KOPT-K1 (cell line): ENCODE measurements around the gene SCAPER.
"Not testable (repeated sequence)": the region's sequence is repeated elsewhere in the genome, so short reads cannot be mapped to it uniquely, and the experiment has no call there.

Source experiments
- H3K27ac ChIP-seq: fragments of 200-600 bp; sonication (generic); 2 replicates; pipeline ENCODE4 v1.5.1; 2016; ENCODE audit warnings: antibody characterized with exemption, mild to moderate bottlenecking, low read depth, low read length; ENCODE audit not compliant: poor library complexity, severe bottlenecking
- H3K36me3 ChIP-seq: fragments of 200-600 bp; sonication (generic); 2 replicates; pipeline ENCODE4 v1.5.1; 2017; ENCODE audit warnings: antibody characterized with exemption, mild to moderate bottlenecking, low read length, moderate library complexity; ENCODE audit not compliant: insufficient read depth
- H3K9me3 ChIP-seq: fragments of 200-600 bp; sonication (generic); 2 replicates; pipeline ENCODE4 v1.5.1; 2017; ENCODE audit warnings: antibody characterized with exemption, low read length, mild to moderate bottlenecking; ENCODE audit not compliant: insufficient read depth, poor library complexity, severe bottlenecking

SCAPER gene

GRCh38 chr15:76470691-76471090 lies 434.4 kb downstream of the SCAPER start:
- H3K27ac ChIP-seq = no peak overlapping the region
- H3K36me3 ChIP-seq = peaks cover 25% of the 10 kb centered on the region
- no peaks in the 10 kb centered on the region for H3K9me3 ChIP-seq

- Histone ChIP-seq H3K27ac (no peak overlapping the region), H3K9me3 (no peaks in the 10 kb centered on the region), H3K36me3 (peaks cover 25% of the 10 kb centered on the region)
These were observed 436.4 kb downstream of the SCAPER start for GRCh38 chr15:76468722-76469121.

GRCh38 chr15:76467136-76467535 lies 438.0 kb downstream of the SCAPER start:
- Histone ChIP-seq H3K27ac (no peak overlapping the region), H3K36me3 (peaks cover 25% of the 10 kb centered on the region), H3K9me3 (no peaks in the 10 kb centered on the region)

- Histone ChIP-seq H3K36me3 (peaks cover 25% of the 10 kb centered on the region), H3K9me3 (no peaks in the 10 kb centered on the region), H3K27ac (no peak overlapping the region)
These were observed 439.4 kb downstream of the SCAPER start for GRCh38 chr15:76465728-76466127.

GRCh38 chr15:76464247-76464646 lies 440.9 kb downstream of the SCAPER start:
- Histone ChIP-seq H3K36me3 (peaks cover 17% of the 10 kb centered on the region; the same call in 1 of the 2 replicates), H3K27ac (no peak overlapping the region), H3K9me3 (no peaks in the 10 kb centered on the region)

- Histone ChIP-seq H3K27ac (no peak overlapping the region), H3K9me3 (no peaks in the 10 kb centered on the region), H3K36me3 (0 out of 2 replicates have a peak, but pooled peaks cover 2% of the 10 kb centered on the region)
These were observed 444.3 kb downstream of the SCAPER start for GRCh38 chr15:76460871-76461270.

- no peaks in the 10 kb centered on the region for H3K36me3 ChIP-seq
- H3K27ac ChIP-seq = no peak overlapping the region
- H3K9me3 ChIP-seq = no peaks in the 10 kb centered on the region
These were observed 444.8 kb downstream of the SCAPER start for GRCh38 chr15:76460347-76460746.

DNA sequence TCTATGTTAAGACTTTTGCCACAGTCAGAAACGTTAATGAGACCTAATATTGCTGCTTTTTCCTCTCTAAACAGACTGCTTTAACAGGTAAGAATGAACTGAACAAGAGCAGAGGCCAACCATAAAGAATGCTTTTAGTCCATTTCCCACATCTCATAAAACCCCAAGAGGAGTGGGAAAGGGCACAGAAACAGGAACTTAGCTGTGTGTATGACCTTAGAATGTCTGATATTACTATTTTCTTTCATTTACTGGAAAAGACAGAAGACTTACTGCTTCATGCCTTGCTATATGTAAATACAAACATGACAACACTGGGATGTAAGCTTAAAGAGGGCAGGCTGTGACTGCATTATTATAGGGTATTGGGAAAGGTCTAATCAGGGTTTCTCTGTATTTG lies 453.6 kb downstream of the SCAPER start:
- H3K36me3 ChIP-seq = no peaks in the 10 kb centered on the region
- H3K9me3 ChIP-seq = no peaks in the 10 kb centered on the region

DNA sequence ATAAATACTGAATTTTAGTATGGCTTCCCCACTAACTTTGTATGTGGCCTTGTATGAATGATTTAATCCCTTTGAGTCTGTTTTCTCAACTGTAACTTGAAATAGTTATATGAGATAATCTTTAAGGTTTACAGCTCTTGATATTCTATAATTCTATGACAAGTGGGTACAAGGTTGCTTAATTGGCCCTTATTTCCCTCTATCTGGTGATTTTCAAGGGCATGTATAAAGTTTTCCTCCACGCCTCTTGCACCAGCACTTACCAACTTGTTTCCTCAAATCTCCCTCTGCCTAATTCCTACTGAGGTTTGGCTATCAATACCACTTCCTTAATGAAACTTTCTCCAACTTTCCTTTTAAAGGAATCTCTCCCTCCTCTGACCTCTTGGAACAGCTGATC lies 455.7 kb downstream of the SCAPER start:
- H3K36me3 ChIP-seq = no peaks in the 10 kb centered on the region
- no peaks in the 10 kb centered on the region for H3K9me3 ChIP-seq
- no peak overlapping the region for H3K27ac ChIP-seq

More for the DNA sequence above, 453.6 kb downstream of the SCAPER start:
- H3K27ac ChIP-seq = no peak overlapping the region

- no peak overlapping the region for H3K27ac ChIP-seq
- no peaks in the 10 kb centered on the region for H3K36me3 ChIP-seq
- no peaks in the 10 kb centered on the region for H3K9me3 ChIP-seq
These were observed 456.4 kb downstream of the SCAPER start for GRCh38 chr15:76448755-76449154.

- Histone ChIP-seq H3K9me3 (no peaks in the 10 kb centered on the region), H3K36me3 (no peaks in the 10 kb centered on the region), H3K27ac (no peak overlapping the region)
These were observed 457.3 kb downstream of the SCAPER start for GRCh38 chr15:76447728-76448441.

DNA sequence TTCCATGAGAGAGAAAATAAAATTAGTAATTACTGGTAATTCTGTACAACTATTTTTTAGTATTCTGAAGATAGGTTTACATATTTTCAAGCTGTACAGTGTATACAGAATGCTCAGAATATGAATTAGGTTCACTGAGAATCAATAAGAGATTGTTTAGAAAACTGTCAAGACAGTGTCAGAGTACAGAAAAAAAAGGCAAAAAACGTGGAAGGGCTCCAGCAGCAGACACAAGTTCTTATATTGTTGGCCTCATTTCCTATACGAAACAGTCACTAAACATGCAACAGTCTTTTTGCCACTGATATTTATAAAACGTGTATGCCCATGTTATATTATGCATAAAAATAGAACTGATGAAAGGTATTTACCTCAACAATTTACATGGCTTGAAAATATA lies 464.7 kb downstream of the SCAPER start:
- no peaks in the 10 kb centered on the region for H3K9me3 ChIP-seq
- H3K36me3 ChIP-seq = no peaks in the 10 kb centered on the region
- H3K27ac ChIP-seq = no peak overlapping the region

GRCh38 chr15:76439542-76439941 lies 465.6 kb downstream of the SCAPER start:
- H3K27ac ChIP-seq = no peak overlapping the region
- H3K9me3 ChIP-seq = no peaks in the 10 kb centered on the region

DNA sequence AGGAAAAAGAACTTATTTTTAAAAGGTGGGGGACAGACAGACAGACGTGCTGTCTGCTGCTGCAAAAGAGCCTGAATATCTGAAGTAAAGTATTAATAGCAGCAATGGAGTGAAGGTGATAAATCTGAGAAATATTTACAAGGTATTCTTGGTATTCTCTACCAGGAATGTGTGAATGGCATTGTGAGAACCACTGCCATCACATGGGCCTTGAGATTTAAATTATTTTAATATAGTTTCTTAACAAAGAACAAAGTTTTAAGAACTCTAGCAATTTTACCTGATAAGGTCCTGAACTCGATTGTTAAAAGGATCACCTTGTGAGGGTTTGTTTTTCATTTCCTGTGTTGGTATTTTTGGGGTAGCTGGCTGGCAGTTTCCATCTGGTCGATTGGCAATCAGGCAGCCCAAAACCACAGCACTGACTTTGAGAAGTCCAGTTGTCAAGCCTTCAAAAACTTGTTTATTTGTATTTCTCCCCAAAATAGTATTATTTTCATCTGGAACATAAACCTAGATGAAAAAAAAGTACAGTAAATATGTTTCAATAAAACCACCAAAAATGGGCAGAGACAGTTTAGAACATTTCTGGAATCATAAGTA lies 471.2 kb downstream of the SCAPER start:
- Histone ChIP-seq H3K36me3 (peaks cover 5% of the 10 kb centered on the region; the same call in 1 of the 2 replicates), H3K9me3 (no peaks in the 10 kb centered on the region), H3K27ac (no peak overlapping the region)

More at GRCh38 chr15:76439542-76439941, 465.6 kb downstream of the SCAPER start:
- H3K36me3 ChIP-seq = no peaks in the 10 kb centered on the region

DNA sequence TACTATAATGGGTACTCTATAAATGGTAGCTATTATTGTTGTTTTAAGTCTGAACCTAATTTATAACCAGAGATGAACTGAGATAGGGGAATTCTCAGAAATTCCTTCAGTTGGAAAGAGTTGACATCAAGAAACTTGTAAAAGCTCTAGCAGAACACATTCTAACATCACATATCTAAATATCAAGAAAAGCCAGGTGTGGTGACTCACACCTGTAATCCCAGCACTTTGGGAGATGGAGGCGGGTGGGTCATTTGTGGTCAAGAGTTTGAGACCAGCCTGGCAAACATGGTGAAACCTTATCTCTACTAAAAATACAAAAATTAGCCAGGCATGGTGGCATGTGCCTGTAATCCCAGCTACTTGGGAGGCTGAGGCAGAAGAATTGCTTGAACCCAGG lies 472.1 kb downstream of the SCAPER start:
- not testable (repeated sequence) for H3K36me3 ChIP-seq, H3K9me3 ChIP-seq, H3K27ac ChIP-seq

DNA sequence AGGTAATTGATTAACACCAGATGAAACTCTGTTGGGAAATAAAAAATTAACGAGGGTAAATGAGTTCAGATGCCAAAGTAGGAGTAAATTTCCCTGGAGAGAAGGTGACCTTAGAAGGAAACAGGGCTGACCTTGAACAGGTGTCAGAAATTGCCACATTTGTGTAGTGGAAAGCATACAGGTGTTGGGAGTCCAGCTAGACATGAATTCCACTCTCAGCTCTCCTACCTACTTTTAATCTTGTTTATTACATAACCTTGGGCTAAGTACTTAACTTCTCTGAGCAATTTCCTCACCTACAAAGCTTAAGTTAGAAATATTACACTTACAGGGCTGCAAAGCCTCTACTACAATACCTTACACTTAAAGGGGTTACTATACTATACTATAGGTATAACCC lies 472.5 kb downstream of the SCAPER start:
- H3K27ac ChIP-seq = no peak overlapping the region
- no peaks in the 10 kb centered on the region for H3K9me3 ChIP-seq
- peaks cover 5% of the 10 kb centered on the region; the same call in 1 of the 2 replicates for H3K36me3 ChIP-seq
